Vagina (tissue), 2 donors: Measurements from ENCODE around the gene VDR. TPM values are rescaled to one million over a fixed set of nuclear protein-coding genes. Genes with fewer than 3 reads are reported as not detected.

Experiments
- DNase-seq, 2 donors: peaks; one replicate each; pipeline ENCODE4 v3.0.0-alpha.2; 2017; ENCODE audit errors: extremely low spot score in 2 of 2
- H3K27ac ChIP-seq: fragments of 200-600 bp; sonication (generic); one replicate; pipeline ENCODE4 v1.5.1; 2019
- H3K27me3 ChIP-seq: fragments of 200-600 bp; sonication (generic); one replicate; pipeline ENCODE4 v1.5.1; 2019
- H3K36me3 ChIP-seq, 2 donors: fragments of 200-600 bp; sonication (generic); one replicate each; pipeline ENCODE4 v1.5.1; 2017 to 2019
- H3K4me1 ChIP-seq: fragments of 200-600 bp; sonication (generic); one replicate; pipeline ENCODE4 v1.5.1; 2019
- H3K4me3 ChIP-seq, 2 donors: fragments of 200-600 bp; sonication (generic); 1 replicate in 1 of 2; 2 replicates in 1 of 2; pipeline ENCODE4 v1.5.1; 2016 to 2019
- H3K9me3 ChIP-seq: fragments of 200-600 bp; sonication (generic); one replicate; pipeline ENCODE4 v1.5.1; 2019
- POLR2A ChIP-seq, 2 donors: fragments of 450-650 bp; IDR thresholded peaks; one replicate each; pipeline ENCODE4 v1.6.1; 2017; ENCODE audit warnings: antibody characterized with exemption in 2 of 2, mild to moderate bottlenecking in 2 of 2, moderate library complexity in 2 of 2
- POLR2AphosphoS5 ChIP-seq, 2 donors: sonication (generic); formaldehyde crosslinking; IDR thresholded peaks; one replicate each; pipeline ENCODE4 v1.9.0; 2017; ENCODE audit warnings: antibody characterized with exemption in 2 of 2, mild to moderate bottlenecking in 2 of 2, low read depth in 1 of 2; ENCODE audit not compliant: insufficient read depth in 1 of 2
- intact Hi-C: fragments of 100-400 bp; cut with DNase I; formaldehyde crosslinking; loops from one replicate; pipeline ENCODE4 v1.15.1; 2023
- total RNA-seq: library from RNA; depleted of rRNA; stranded (reverse); fragments of >200 nt; gene quantifications from one replicate; pipeline ENCODE4 v1.2.3, GENCODE V29; 2016
- TF ChIP-seq, protein P1 (sequence below), 3 experiments: fragments of 450-650 bp in 2 of 3; fragments of 200-600 bp in 1 of 3; sonication (generic) in 1 of 3; IDR thresholded peaks; one replicate each; pipeline ENCODE4 v1.5.1; 2017 to 2019; ENCODE audit warnings: antibody characterized with exemption in 3 of 3, mild to moderate bottlenecking in 2 of 3, moderate library complexity in 2 of 3

The VDR gene
- total RNA-seq, 1 donor from 2014 or later, result 23.6 TPM

- no peak overlapping the region for H3K27ac ChIP-seq
- no peaks in the 10 kb centered on the region for H3K27me3 ChIP-seq
- DNase-seq, result no peak
- no peak overlapping the region for H3K4me3 ChIP-seq
- H3K4me1 ChIP-seq, result no peaks in the 10 kb centered on the region
- H3K9me3 ChIP-seq, result no peaks in the 10 kb centered on the region
- H3K36me3 ChIP-seq, result no peaks in the 10 kb centered on the region
- TF ChIP-seq, protein P1, sequence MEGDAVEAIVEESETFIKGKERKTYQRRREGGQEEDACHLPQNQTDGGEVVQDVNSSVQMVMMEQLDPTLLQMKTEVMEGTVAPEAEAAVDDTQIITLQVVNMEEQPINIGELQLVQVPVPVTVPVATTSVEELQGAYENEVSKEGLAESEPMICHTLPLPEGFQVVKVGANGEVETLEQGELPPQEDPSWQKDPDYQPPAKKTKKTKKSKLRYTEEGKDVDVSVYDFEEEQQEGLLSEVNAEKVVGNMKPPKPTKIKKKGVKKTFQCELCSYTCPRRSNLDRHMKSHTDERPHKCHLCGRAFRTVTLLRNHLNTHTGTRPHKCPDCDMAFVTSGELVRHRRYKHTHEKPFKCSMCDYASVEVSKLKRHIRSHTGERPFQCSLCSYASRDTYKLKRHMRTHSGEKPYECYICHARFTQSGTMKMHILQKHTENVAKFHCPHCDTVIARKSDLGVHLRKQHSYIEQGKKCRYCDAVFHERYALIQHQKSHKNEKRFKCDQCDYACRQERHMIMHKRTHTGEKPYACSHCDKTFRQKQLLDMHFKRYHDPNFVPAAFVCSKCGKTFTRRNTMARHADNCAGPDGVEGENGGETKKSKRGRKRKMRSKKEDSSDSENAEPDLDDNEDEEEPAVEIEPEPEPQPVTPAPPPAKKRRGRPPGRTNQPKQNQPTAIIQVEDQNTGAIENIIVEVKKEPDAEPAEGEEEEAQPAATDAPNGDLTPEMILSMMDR (IDR thresholded peaks at IDR 0.05), result no peak
- no peak for TF ChIP-seq POLR2A (IDR thresholded peaks at IDR 0.05)
- no peak for TF ChIP-seq POLR2AphosphoS5 (IDR thresholded peaks at IDR 0.05; ENCODE audit: insufficient read depth in 1 of 2, low read depth in 1 of 2)
- intact Hi-C loops, result no loop called here
These were observed 8.3 kb upstream of the VDR start for GRCh38 chr12:47913081-47913480.

DNA sequence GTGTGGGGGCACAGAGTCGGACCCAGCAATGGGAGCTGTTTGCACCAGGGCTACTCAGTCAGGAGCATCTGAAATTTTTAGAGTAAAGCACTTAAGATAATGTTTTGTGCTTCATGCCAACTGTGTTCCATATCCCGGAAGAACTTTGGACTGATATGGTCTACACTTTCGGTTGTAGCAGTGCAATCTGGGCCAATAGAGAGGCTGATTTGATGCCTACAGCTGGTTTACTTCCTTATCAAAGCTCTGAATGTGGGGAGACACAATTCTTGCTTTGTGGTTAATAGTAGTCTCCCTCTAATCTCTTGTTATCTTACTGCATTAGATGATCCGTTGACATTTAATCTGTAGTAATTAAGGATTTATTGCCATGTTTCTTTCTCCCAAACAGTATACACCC is 7.8 kb upstream of the VDR start:
- Histone ChIP-seq H3K36me3 (no peaks in the 10 kb centered on the region), H3K4me1 (no peaks in the 10 kb centered on the region), H3K27ac (no peak overlapping the region), H3K27me3 (no peaks in the 10 kb centered on the region), H3K4me3 (no peak overlapping the region), H3K9me3 (no peaks in the 10 kb centered on the region)
- intact Hi-C loops, result no loop called here
- DNase-seq, result no peak
- TF ChIP-seq POLR2AphosphoS5 (IDR thresholded peaks at IDR 0.05; ENCODE audit: insufficient read depth in 1 of 2, low read depth in 1 of 2), result no peak
- TF ChIP-seq POLR2A (IDR thresholded peaks at IDR 0.05), result no peak
- TF ChIP-seq, protein P1 (IDR thresholded peaks at IDR 0.05), result no peak

DNA sequence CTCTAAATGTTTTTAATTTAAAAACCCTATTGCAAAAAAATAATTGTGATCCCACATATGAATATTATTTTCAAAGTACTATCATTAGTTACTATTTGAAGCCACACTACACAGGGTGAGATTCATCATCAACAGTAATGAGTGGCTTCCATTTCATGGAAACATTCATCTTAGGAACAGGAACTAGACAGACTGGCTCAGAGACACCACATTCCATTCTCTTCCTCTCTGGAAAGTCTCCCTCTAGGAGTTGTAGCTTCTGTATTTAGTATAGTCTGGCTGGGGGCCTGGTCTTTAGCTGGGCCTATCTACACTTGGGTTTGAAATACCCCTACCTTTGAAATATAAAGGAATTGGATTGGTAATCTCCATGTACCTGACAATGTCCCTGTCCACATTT is 6.2 kb upstream of the VDR start:
- H3K4me3 ChIP-seq, result no peak overlapping the region
- DNase-seq, result no peak
- intact Hi-C loops, result no loop called here
- H3K27me3 ChIP-seq, result no peaks in the 10 kb centered on the region
- H3K36me3 ChIP-seq, result no peaks in the 10 kb centered on the region
- H3K27ac ChIP-seq, result no peak overlapping the region
- H3K4me1 ChIP-seq, result no peaks in the 10 kb centered on the region
- no peaks in the 10 kb centered on the region for H3K9me3 ChIP-seq
- TF ChIP-seq POLR2AphosphoS5 (IDR thresholded peaks at IDR 0.05; ENCODE audit: insufficient read depth in 1 of 2, low read depth in 1 of 2), result no peak
- TF ChIP-seq, protein P1 (IDR thresholded peaks at IDR 0.05), result no peak
- no peak for TF ChIP-seq POLR2A (IDR thresholded peaks at IDR 0.05)

- Histone ChIP-seq H3K27me3 (no peaks in the 10 kb centered on the region), H3K9me3 (no peaks in the 10 kb centered on the region), H3K36me3 (no peaks in the 10 kb centered on the region), H3K4me1 (no peaks in the 10 kb centered on the region), H3K27ac (no peak overlapping the region), H3K4me3 (no peak overlapping the region)
- intact Hi-C loops, result no loop called here
- TF ChIP-seq POLR2AphosphoS5 (IDR thresholded peaks at IDR 0.05; ENCODE audit: insufficient read depth in 1 of 2, low read depth in 1 of 2) (no peak), POLR2A (IDR thresholded peaks at IDR 0.05) (no peak)
- TF ChIP-seq, protein P1 (IDR thresholded peaks at IDR 0.05), result no peak
- DNase-seq, result peak in 1 of 2 donors; percentile 37
These were observed 5.7 kb upstream of the VDR start for GRCh38 chr12:47910486-47910885.

DNA sequence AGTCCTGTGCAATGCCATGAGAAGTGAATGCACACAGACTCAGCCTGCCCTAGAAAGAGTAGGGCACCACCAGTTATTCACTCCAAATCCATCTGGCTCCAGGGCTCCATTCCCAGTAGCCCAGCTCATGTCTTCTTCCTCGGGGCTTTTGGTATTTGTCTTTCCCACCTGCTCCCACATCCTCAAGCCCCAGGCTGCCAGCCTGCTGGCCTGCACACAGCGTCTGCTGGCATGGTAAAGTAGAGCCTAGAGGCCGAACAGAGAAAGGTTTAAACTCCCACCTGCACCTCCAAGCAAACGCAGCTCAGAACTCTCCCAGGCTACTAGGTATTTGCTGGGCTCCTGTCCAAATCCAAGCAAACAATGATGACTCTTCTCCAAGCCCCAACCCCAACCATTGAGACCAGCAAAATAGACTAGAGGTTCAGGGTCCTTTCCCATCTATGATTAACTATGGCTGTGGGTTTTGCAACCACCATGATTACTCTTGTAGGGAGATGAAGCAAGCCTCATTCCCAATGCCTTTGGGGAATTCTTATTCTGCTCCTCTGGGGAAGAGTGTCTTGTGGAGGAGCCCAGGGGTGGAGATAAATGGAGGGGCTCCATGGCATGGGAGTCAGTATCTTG is 5.2 kb upstream of the VDR start:
- intact Hi-C loops, result no loop called here
- no peak for TF ChIP-seq POLR2AphosphoS5 (IDR thresholded peaks at IDR 0.05; ENCODE audit: insufficient read depth in 1 of 2, low read depth in 1 of 2)
- no peak for TF ChIP-seq POLR2A (IDR thresholded peaks at IDR 0.05)
- TF ChIP-seq, protein P1 (IDR thresholded peaks at IDR 0.05), result no peak

More for the DNA sequence above, 5.2 kb upstream of the VDR start:
- H3K4me1 ChIP-seq, result no peaks in the 10 kb centered on the region
- no peaks in the 10 kb centered on the region for H3K36me3 ChIP-seq
- H3K27ac ChIP-seq, result no peak overlapping the region
- no peak overlapping the region for H3K4me3 ChIP-seq
- H3K27me3 ChIP-seq, result no peaks in the 10 kb centered on the region
- no peaks in the 10 kb centered on the region for H3K9me3 ChIP-seq
- peak; percentile 34 to 40 for DNase-seq
